ENCODE results near the gene PRCD. TPM values are rescaled to one million over a fixed set of nuclear protein-coding genes. Genes with fewer than 3 reads are reported as not detected.
A peak's percentile ranks its signal among the peaks of the same experiment; 100 is the strongest.

Gene PRCD
- polyA plus RNA-seq, 5 donors, result 6.2 to 10.6 (median 9.2) TPM

GRCh38 chr17:76538941-76539570, 788 bp upstream of the PRCD start:
- DNase-seq, result no peak

GRCh38 chr17:76540381-76541300, 797 bp downstream of the PRCD start:
- peak; percentile 90 to 92 for DNase-seq

- DNase-seq, result no peak
Observed at GRCh38 chr17:76541739-76542454, 2.1 kb downstream of the PRCD start.

GRCh38 chr17:76542566-76542971, 2.7 kb downstream of the PRCD start:
- DNase-seq, result no peak

- DNase-seq, result no peak
Observed at GRCh38 chr17:76542984-76543383, 3.1 kb downstream of the PRCD start.

GRCh38 chr17:76543482-76543825, 3.6 kb downstream of the PRCD start:
- no peak for DNase-seq

- DNase-seq, result no peak
Observed at GRCh38 chr17:76543826-76544545, 4.1 kb downstream of the PRCD start.

- DNase-seq, result no peak
Observed at GRCh38 chr17:76544546-76545365, 4.9 kb downstream of the PRCD start.

- no peak for DNase-seq
Observed at GRCh38 chr17:76545918-76546555, 6.2 kb downstream of the PRCD start.

- DNase-seq, result no peak
Observed at GRCh38 chr17:76546556-76547182, 6.8 kb downstream of the PRCD start.

- peak in 1 of 2 donors; percentile 58 for DNase-seq
Observed at GRCh38 chr17:76547183-76547641, 7.4 kb downstream of the PRCD start.

GRCh38 chr17:76547642-76548202, 7.9 kb downstream of the PRCD start:
- DNase-seq, result no peak

- no peak for DNase-seq
Observed at GRCh38 chr17:76548378-76549214, 8.8 kb downstream of the PRCD start.

GRCh38 chr17:76549215-76549518, 9.3 kb downstream of the PRCD start:
- no peak for DNase-seq

- no peak for DNase-seq
Observed at GRCh38 chr17:76549539-76549938, 9.7 kb downstream of the PRCD start.

- no peak for DNase-seq
Observed at GRCh38 chr17:76550712-76551615, 11.1 kb downstream of the PRCD start.

- no peak for DNase-seq
Observed at GRCh38 chr17:76551685-76552084, 11.8 kb downstream of the PRCD start.

Data from right lung (tissue), 5 donors.